ENCODE data around the gene RASEF. TPM values are rescaled to one million over a fixed set of nuclear protein-coding genes. Genes with fewer than 3 reads are reported as not detected.

The RASEF gene
- total RNA-seq, 3 donors from 2014 or later = 17.2 to 40.7 (median 37.6) TPM

GRCh38 chr9:82930116-82930515 is 132.8 kb downstream of the RASEF start:
- Histone ChIP-seq H3K4me1 (ENCODE audit: low read depth) (no peaks in the 10 kb centered on the region), H3K4me3 (no peak overlapping the region), H3K9me3 (no peaks in the 10 kb centered on the region), H3K36me3 (ENCODE audit: low read depth) (no peaks in the 10 kb centered on the region)
- ATAC-seq = no peak
- TF ChIP-seq, protein P1, sequence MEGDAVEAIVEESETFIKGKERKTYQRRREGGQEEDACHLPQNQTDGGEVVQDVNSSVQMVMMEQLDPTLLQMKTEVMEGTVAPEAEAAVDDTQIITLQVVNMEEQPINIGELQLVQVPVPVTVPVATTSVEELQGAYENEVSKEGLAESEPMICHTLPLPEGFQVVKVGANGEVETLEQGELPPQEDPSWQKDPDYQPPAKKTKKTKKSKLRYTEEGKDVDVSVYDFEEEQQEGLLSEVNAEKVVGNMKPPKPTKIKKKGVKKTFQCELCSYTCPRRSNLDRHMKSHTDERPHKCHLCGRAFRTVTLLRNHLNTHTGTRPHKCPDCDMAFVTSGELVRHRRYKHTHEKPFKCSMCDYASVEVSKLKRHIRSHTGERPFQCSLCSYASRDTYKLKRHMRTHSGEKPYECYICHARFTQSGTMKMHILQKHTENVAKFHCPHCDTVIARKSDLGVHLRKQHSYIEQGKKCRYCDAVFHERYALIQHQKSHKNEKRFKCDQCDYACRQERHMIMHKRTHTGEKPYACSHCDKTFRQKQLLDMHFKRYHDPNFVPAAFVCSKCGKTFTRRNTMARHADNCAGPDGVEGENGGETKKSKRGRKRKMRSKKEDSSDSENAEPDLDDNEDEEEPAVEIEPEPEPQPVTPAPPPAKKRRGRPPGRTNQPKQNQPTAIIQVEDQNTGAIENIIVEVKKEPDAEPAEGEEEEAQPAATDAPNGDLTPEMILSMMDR (IDR thresholded peaks at IDR 0.05) = no peak
- DNase-seq = no peak
- intact Hi-C loops (cut with DNase I, micrococcal nuclease) = no loop called here

Measured in mucosa of descending colon (tissue), 3 donors.